ENCODE data around the gene ADAMTS17.
"Not testable (repeated sequence)": the region's sequence is repeated elsewhere in the genome, so short reads cannot be mapped to it uniquely, and the experiment has no call there.

The ADAMTS17 gene

GRCh38 chr15:100103828-100104227, 237.9 kb downstream of the ADAMTS17 start:
- no peak for DNase-seq

- DNase-seq, result no peak
Measured at GRCh38 chr15:100101426-100102089, 240.2 kb downstream of the ADAMTS17 start.

GRCh38 chr15:100100926-100101325, 240.8 kb downstream of the ADAMTS17 start:
- no peak for DNase-seq

- DNase-seq, result no peak
Measured at GRCh38 chr15:100099976-100100375, 241.8 kb downstream of the ADAMTS17 start.

GRCh38 chr15:100098705-100099104, 243.1 kb downstream of the ADAMTS17 start:
- DNase-seq, result no peak

- DNase-seq, result no peak
Measured at GRCh38 chr15:100097342-100098127, 244.2 kb downstream of the ADAMTS17 start.

- no peak for DNase-seq
Measured at GRCh38 chr15:100096700-100097099, 245.1 kb downstream of the ADAMTS17 start.

- DNase-seq, result no peak
Measured at GRCh38 chr15:100096248-100096600, 245.6 kb downstream of the ADAMTS17 start.

GRCh38 chr15:100095541-100096247, 246.1 kb downstream of the ADAMTS17 start:
- no peak for DNase-seq

- no peak for DNase-seq
Measured at GRCh38 chr15:100094127-100094510, 247.7 kb downstream of the ADAMTS17 start.

GRCh38 chr15:100093211-100094126, 248.3 kb downstream of the ADAMTS17 start:
- no peak for DNase-seq

GRCh38 chr15:100092034-100092433, 249.7 kb downstream of the ADAMTS17 start:
- no peak for DNase-seq

- DNase-seq, result no peak
Measured at GRCh38 chr15:100090411-100090810, 251.4 kb downstream of the ADAMTS17 start.

- DNase-seq, result not testable (repeated sequence)
Measured at GRCh38 chr15:100084042-100084821, 257.5 kb downstream of the ADAMTS17 start.

- no peak for DNase-seq
Measured at GRCh38 chr15:100083572-100083971, 258.2 kb downstream of the ADAMTS17 start.

GRCh38 chr15:100082761-100083402, 258.9 kb downstream of the ADAMTS17 start:
- no peak for DNase-seq

GRCh38 chr15:100081454-100081853, 260.3 kb downstream of the ADAMTS17 start:
- no peak for DNase-seq

GRCh38 chr15:100078511-100079220, 263.1 kb downstream of the ADAMTS17 start:
- no peak for DNase-seq

- no peak for DNase-seq
Measured at GRCh38 chr15:100075229-100075628, 266.5 kb downstream of the ADAMTS17 start.

GRCh38 chr15:100073982-100074381, 267.8 kb downstream of the ADAMTS17 start:
- no peak for DNase-seq

Data from activated CD4-positive, alpha-beta T cell treated with anti-CD3 and anti-CD28 coated beads for 48 hours (primary cell).